ENCODE results near the gene ARVCF.
"Not testable (repeated sequence)": the region's sequence is repeated elsewhere in the genome, so short reads cannot be mapped to it uniquely, and the experiment has no call there.

The ARVCF gene

DNA sequence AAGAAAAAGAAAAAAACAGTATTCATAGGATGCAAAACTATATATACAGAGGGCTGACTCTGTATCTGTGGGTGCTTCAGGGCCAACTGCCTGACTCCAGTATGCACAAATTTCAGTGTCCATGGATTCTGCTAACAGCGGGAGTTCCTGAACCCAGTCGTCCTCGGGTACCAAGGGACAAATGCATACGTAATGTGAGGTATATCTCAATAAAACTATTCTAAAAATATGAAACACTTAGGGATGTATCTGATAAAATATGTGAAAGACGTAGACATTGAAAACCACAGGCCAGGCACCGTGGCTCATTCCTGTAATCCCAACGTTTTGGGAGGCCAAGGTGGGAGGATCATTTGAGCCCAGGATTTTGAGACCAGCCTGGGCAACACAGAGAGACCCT, 88.9 kb downstream of the ARVCF start:
- no peaks in the 10 kb centered on the region; the same call in 1 of the 2 replicates for H3K36me3 ChIP-seq (ENCODE audit: control insufficient read depth, insufficient read depth, low read length)
- no peak overlapping the region for H3K4me3 ChIP-seq (replicated peaks; ENCODE audit: low read depth, low read length)
- no peak for DNase-seq (ENCODE audit: extremely low read depth, insufficient read length)
- TF ChIP-seq, protein P1, sequence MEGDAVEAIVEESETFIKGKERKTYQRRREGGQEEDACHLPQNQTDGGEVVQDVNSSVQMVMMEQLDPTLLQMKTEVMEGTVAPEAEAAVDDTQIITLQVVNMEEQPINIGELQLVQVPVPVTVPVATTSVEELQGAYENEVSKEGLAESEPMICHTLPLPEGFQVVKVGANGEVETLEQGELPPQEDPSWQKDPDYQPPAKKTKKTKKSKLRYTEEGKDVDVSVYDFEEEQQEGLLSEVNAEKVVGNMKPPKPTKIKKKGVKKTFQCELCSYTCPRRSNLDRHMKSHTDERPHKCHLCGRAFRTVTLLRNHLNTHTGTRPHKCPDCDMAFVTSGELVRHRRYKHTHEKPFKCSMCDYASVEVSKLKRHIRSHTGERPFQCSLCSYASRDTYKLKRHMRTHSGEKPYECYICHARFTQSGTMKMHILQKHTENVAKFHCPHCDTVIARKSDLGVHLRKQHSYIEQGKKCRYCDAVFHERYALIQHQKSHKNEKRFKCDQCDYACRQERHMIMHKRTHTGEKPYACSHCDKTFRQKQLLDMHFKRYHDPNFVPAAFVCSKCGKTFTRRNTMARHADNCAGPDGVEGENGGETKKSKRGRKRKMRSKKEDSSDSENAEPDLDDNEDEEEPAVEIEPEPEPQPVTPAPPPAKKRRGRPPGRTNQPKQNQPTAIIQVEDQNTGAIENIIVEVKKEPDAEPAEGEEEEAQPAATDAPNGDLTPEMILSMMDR (IDR thresholded peaks at IDR 0.05; ENCODE audit: insufficient read depth, low read length, poor library complexity, severe bottlenecking): no peak
- no peaks in the 10 kb centered on the region for H3K27me3 ChIP-seq (replicated peaks; ENCODE audit: control insufficient read depth, insufficient read depth, low read length)

DNA sequence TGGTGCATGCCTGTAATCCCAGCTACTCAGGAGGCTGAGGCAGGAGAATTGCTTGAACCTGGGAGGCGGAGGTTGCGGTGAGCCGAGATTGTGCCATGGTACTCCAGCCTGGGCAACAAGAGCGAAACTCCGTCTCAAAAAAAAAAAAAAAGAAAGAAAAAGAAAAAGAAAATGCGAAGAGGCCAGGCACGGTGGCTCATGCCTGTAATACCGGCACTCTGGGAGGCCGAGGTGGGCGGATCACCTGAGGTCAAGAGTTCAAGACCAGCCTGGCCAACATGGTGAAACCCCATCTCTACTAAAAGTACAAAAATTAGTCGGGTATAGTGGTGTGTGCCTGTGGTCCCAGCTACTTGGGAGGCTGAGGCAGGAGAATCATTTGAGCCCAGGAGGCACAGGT, 90.6 kb downstream of the ARVCF start:
- not testable (repeated sequence) for H3K4me3 ChIP-seq (replicated peaks; ENCODE audit: low read depth, low read length); H3K27me3 ChIP-seq (replicated peaks; ENCODE audit: control insufficient read depth, insufficient read depth, low read length); DNase-seq (ENCODE audit: extremely low read depth, insufficient read length); H3K36me3 ChIP-seq (ENCODE audit: control insufficient read depth, insufficient read depth, low read length)

- TF ChIP-seq, protein P1 (IDR thresholded peaks at IDR 0.05; ENCODE audit: insufficient read depth, low read length, poor library complexity, severe bottlenecking): no peak
- Histone ChIP-seq H3K36me3 (ENCODE audit: control insufficient read depth, insufficient read depth, low read length) (no peaks in the 10 kb centered on the region; the same call in 1 of the 2 replicates), H3K27me3 (replicated peaks; ENCODE audit: control insufficient read depth, insufficient read depth, low read length) (no peaks in the 10 kb centered on the region), H3K4me3 (replicated peaks; ENCODE audit: low read depth, low read length) (no peak overlapping the region)
- no peak for DNase-seq (ENCODE audit: extremely low read depth, insufficient read length)
Measured at GRCh38 chr22:19923914-19924513, 92.6 kb downstream of the ARVCF start.

GRCh38 chr22:19921544-19922081, 95.0 kb downstream of the ARVCF start:
- H3K4me3 ChIP-seq (replicated peaks; ENCODE audit: low read depth, low read length): no peak overlapping the region
- no peak for DNase-seq (ENCODE audit: extremely low read depth, insufficient read length)
- TF ChIP-seq, protein P1 (IDR thresholded peaks at IDR 0.05; ENCODE audit: insufficient read depth, low read length, poor library complexity, severe bottlenecking): no peak

More at GRCh38 chr22:19921544-19922081, 95.0 kb downstream of the ARVCF start:
- no peaks in the 10 kb centered on the region; the same call in 1 of the 2 replicates for H3K36me3 ChIP-seq (ENCODE audit: control insufficient read depth, insufficient read depth, low read length)
- H3K27me3 ChIP-seq (replicated peaks; ENCODE audit: control insufficient read depth, insufficient read depth, low read length): no peaks in the 10 kb centered on the region

Measured in GM06990 (cell line).